HepG2 (cell line): Measurements from ENCODE around the gene NOL4L. TPM values are rescaled to one million over a fixed set of nuclear protein-coding genes. Genes with fewer than 3 reads are reported as not detected.
A peak's percentile ranks its signal among the peaks of the same experiment; 100 is the strongest.

ENCODE experiments used
- GATAD1 ChIP-seq: IDR thresholded peaks from 2 replicates; pipeline ENCODE4 v1.6.1; 2016; ENCODE audit warnings: missing genetic modification reagents, missing compliant biosample characterization
- GFI1 ChIP-seq: sonication (generic); formaldehyde crosslinking; IDR thresholded peaks from 2 replicates; pipeline ENCODE4 v1.5.0; 2020; ENCODE audit warnings: missing genetic modification reagents, mild to moderate bottlenecking, borderline replicate concordance
- HDAC2 ChIP-seq: sonication (generic); formaldehyde crosslinking; IDR thresholded peaks from 2 replicates; pipeline ENCODE4 v1.4.0; 2020; ENCODE audit warnings: missing genetic modification reagents
- KDM2A ChIP-seq: sonication (generic); formaldehyde crosslinking; IDR thresholded peaks from 2 replicates; pipeline ENCODE4 v1.4.0; 2020; ENCODE audit warnings: low read depth, missing genetic modification reagents, borderline replicate concordance
- KLF6 ChIP-seq: IDR thresholded peaks from 2 replicates; pipeline ENCODE4 v1.8.0; 2016; ENCODE audit warnings: missing biosample characterization, missing genetic modification reagents
- MXI1 ChIP-seq: IDR thresholded peaks from 3 replicates; pipeline ENCODE4 v1.6.1; 2012; ENCODE audit warnings: low read depth, low read length, inconsistent platforms, borderline replicate concordance
- NFE2L1 ChIP-seq: sonication (generic); formaldehyde crosslinking; IDR thresholded peaks from 2 replicates; pipeline ENCODE4 v1.4.0; 2020; ENCODE audit warnings: missing genetic modification reagents, mild to moderate bottlenecking, borderline replicate concordance
- NR2F2 ChIP-seq: IDR thresholded peaks from 2 replicates; pipeline ENCODE4 v1.6.1; 2012; ENCODE audit warnings: low read depth, inconsistent platforms, borderline replicate concordance
- PPARG ChIP-seq: conservative IDR thresholded peaks from 2 replicates; pipeline ENCODE4 v1.6.1; 2016; ENCODE audit warnings: missing biosample characterization, missing genetic modification reagents
- RAD21 ChIP-seq: fragments of 450-650 bp; formaldehyde crosslinking; IDR thresholded peaks from 2 replicates; pipeline ENCODE4 v1.5.0; 2020; ENCODE audit warnings: mild to moderate bottlenecking
- RNF2 ChIP-seq: fragments of 450-650 bp; conservative IDR thresholded peaks from 2 replicates; pipeline ENCODE4 v1.6.1; 2016; ENCODE audit warnings: low read depth
- SMAD3 ChIP-seq: sonication (generic); formaldehyde crosslinking; IDR thresholded peaks from 2 replicates; pipeline ENCODE4 v1.4.0; 2020; ENCODE audit warnings: missing genetic modification reagents
- SP5 ChIP-seq: IDR thresholded peaks from 2 replicates; pipeline ENCODE4 v1.6.1; 2016; ENCODE audit warnings: low read depth, borderline replicate concordance
- TEAD3 ChIP-seq: optimal IDR thresholded peaks from 2 replicates; pipeline ENCODE3; 2016; ENCODE audit warnings: borderline replicate concordance
- TOE1 ChIP-seq: sonication (generic); formaldehyde crosslinking; IDR thresholded peaks from 2 replicates; pipeline ENCODE4 v1.4.0; 2020; ENCODE audit warnings: mild to moderate bottlenecking, missing genetic modification reagents
- ZNF12 ChIP-seq: sonication (generic); formaldehyde crosslinking; IDR thresholded peaks from 2 replicates; pipeline ENCODE4 v1.5.0; 2020; ENCODE audit warnings: missing genetic modification reagents
- ZNF142 ChIP-seq: sonication (generic); formaldehyde crosslinking; IDR thresholded peaks from 2 replicates; pipeline ENCODE4 v1.4.0; 2020; ENCODE audit warnings: missing genetic modification reagents
- ZNF431 ChIP-seq: sonication (generic); formaldehyde crosslinking; IDR thresholded peaks from 2 replicates; pipeline ENCODE4 v1.9.0; 2022; ENCODE audit warnings: missing genetic modification reagents, low read depth, mild to moderate bottlenecking, borderline replicate concordance
- ZNF546 ChIP-seq: sonication (generic); formaldehyde crosslinking; conservative IDR thresholded peaks from 2 replicates; pipeline ENCODE4 v1.8.1; 2023; ENCODE audit warnings: mild to moderate bottlenecking, missing genetic modification reagents
- ZNF557 ChIP-seq: sonication (generic); formaldehyde crosslinking; IDR thresholded peaks from 2 replicates; pipeline ENCODE4 v1.4.0; 2020; ENCODE audit warnings: missing genetic modification reagents
- ZNF629 ChIP-seq: sonication (generic); formaldehyde crosslinking; conservative IDR thresholded peaks from 2 replicates; pipeline ENCODE4 v1.5.0; 2020; ENCODE audit warnings: missing genetic modification reagents
- ZNF687 ChIP-seq: sonication (generic); formaldehyde crosslinking; IDR thresholded peaks from 2 replicates; pipeline ENCODE4 v1.5.1; 2020; ENCODE audit warnings: mild to moderate bottlenecking, missing genetic modification reagents, moderate library complexity
- ZNF891 ChIP-seq: sonication (generic); formaldehyde crosslinking; IDR thresholded peaks from 2 replicates; pipeline ENCODE4 v1.5.0; 2020; ENCODE audit warnings: mild to moderate bottlenecking, missing genetic modification reagents
- polyA plus RNA-seq, 8 experiments: library from polyadenylated mRNA; depleted of rRNA in 3 of 8; stranded (reverse) in 7 of 8; unstranded in 1 of 8; fragments of >200 nt; fragmentation: Illumina TruSeq in 4 of 8; extraction: Trizol in 4 of 8; gene quantifications; 2 replicates each; pipeline versions ENCODE4 v1.2.1 to v1.2.3, GENCODE V29; 2011 to 2016; ENCODE audit warnings: low read depth in 4 of 8, missing spikeins in 1 of 8, mixed read lengths in 1 of 8; ENCODE audit not compliant: insufficient read depth in 1 of 8
- total RNA-seq, 5 experiments: library from RNA; depleted of rRNA; stranded (reverse); fragments of >200 nt; fragmentation: Illumina TruSeq; extraction: Trizol; gene quantifications; 2 replicates each; pipeline ENCODE4 v1.2.3, GENCODE V29; 2016; ENCODE audit warnings: low read depth in 1 of 5

NOL4L gene
- total and polyA plus RNA-seq, 2 of the 13 experiments (the other 11 are each of a cell fraction or from before 2014, with no cell fraction given) = 16.6 to 35.4 TPM

GRCh38 chr20:32509639-32510066, 75.5 kb downstream of the NOL4L start (continued):
- TF ChIP-seq SP5 (CRISPR knock-in tag) = 0 out of 2 replicates have a peak, but pooled peaks have one; percentile 55
- peak; percentile 53; the same call in 1 of the 2 replicates for TF ChIP-seq GFI1 (CRISPR knock-in tag)
- peak; percentile 48; the same call in 1 of the 3 replicates for TF ChIP-seq MXI1
- no peak for TF ChIP-seq ZNF546 (CRISPR knock-in tag)
- no peak; the same call in 1 of the 2 replicates for TF ChIP-seq ZNF687
- 0 out of 2 replicates have a peak, but pooled peaks have one; percentile 26 for TF ChIP-seq ZNF629 (CRISPR knock-in tag)
- no peak for TF ChIP-seq TOE1 (CRISPR knock-in tag)
- 0 out of 2 replicates have a peak, but pooled peaks have one; percentile 39 for TF ChIP-seq GATAD1
- TF ChIP-seq TEAD3 (CRISPR knock-in tag) = peak; percentile 89
- TF ChIP-seq KDM2A (CRISPR knock-in tag) = peak; percentile 58
- TF ChIP-seq ZNF142 (CRISPR knock-in tag) = no peak
- TF ChIP-seq PPARG (CRISPR knock-in tag) = peak; percentile 64; the same call in 1 of the 2 replicates
- no peak for TF ChIP-seq NFE2L1
- TF ChIP-seq ZNF431 = no peak
- TF ChIP-seq ZNF557 (CRISPR knock-in tag) = 0 out of 2 replicates have a peak, but pooled peaks have one; percentile 49
- TF ChIP-seq ZNF12 (CRISPR knock-in tag) = peak; percentile 66; the same call in 1 of the 2 replicates
- 0 out of 2 replicates have a peak, but pooled peaks have one; percentile 11 for TF ChIP-seq NR2F2
- peak; percentile 69; the same call in 1 of the 2 replicates for TF ChIP-seq RAD21 (CRISPR knock-in tag)
- TF ChIP-seq RNF2 = no peak
- peak; percentile 46 for TF ChIP-seq SMAD3
- TF ChIP-seq HDAC2 (CRISPR knock-in tag) = peak; percentile 92
- peak; percentile 43; the same call in 1 of the 2 replicates for TF ChIP-seq KLF6
- TF ChIP-seq ZNF891 = no peak
